Liver (tissue), 3 donors: ENCODE measurements around the gene CPT1B.

Source experiments
- ATF3 ChIP-seq: IDR thresholded peaks from 2 replicates; pipeline ENCODE4 v1.6.1; 2016; ENCODE audit warnings: antibody characterized with exemption
- CTCF ChIP-seq: fragments of 150-350 bp; IDR thresholded peaks from 2 replicates; pipeline ENCODE4 v1.5.1; 2017; ENCODE audit warnings: improper control_type of control experiment, low read depth, low read length; ENCODE audit not compliant: missing input control
- FOXA1 ChIP-seq: IDR thresholded peaks from 2 replicates; pipeline ENCODE4 v1.6.1; 2016; ENCODE audit warnings: antibody characterized with exemption
- HNF4A ChIP-seq, 2 donors: conservative IDR thresholded peaks; 2 replicates each; pipeline ENCODE4 v1.6.1; 2016; ENCODE audit warnings: antibody characterized with exemption in 2 of 2, mild to moderate bottlenecking in 2 of 2
- JUND ChIP-seq, 2 donors: IDR thresholded peaks; 2 replicates each; pipeline ENCODE4 v1.6.1; 2016; ENCODE audit warnings: antibody characterized with exemption in 2 of 2
- MAX ChIP-seq: IDR thresholded peaks from 2 replicates; pipeline ENCODE4 v1.6.1; 2016; ENCODE audit warnings: antibody characterized with exemption
- RAD21 ChIP-seq, 2 donors: IDR thresholded peaks; 2 replicates each; pipeline ENCODE4 v1.6.1; 2016; ENCODE audit warnings: antibody characterized with exemption in 2 of 2, mild to moderate bottlenecking in 2 of 2
- REST ChIP-seq: IDR thresholded peaks from 2 replicates; pipeline ENCODE4 v1.6.1; 2016; ENCODE audit warnings: antibody characterized with exemption, mild to moderate bottlenecking
- SP1 ChIP-seq: IDR thresholded peaks from 2 replicates; pipeline ENCODE4 v1.6.1; 2018; ENCODE audit warnings: antibody characterized with exemption, mild to moderate bottlenecking
- TAF1 ChIP-seq: conservative IDR thresholded peaks from 2 replicates; pipeline ENCODE4 v1.6.1; 2016; ENCODE audit warnings: antibody characterized with exemption, mild to moderate bottlenecking
- YY1 ChIP-seq: IDR thresholded peaks from 2 replicates; pipeline ENCODE4 v1.6.1; 2016; ENCODE audit warnings: antibody characterized with exemption, mild to moderate bottlenecking
- donor health status: healthy.
- donor health status: healthy.

GRCh38 chr22:50532824-50533796, 45.1 kb downstream of the CPT1B start:
- TF ChIP-seq CTCF = no peak
- TF ChIP-seq JUND (IDR thresholded peaks at IDR 0.05) = no peak
- TF ChIP-seq YY1 = no peak
- no peak for TF ChIP-seq TAF1
- TF ChIP-seq SP1 = no peak
- TF ChIP-seq REST = no peak
- TF ChIP-seq FOXA1 = no peak
- TF ChIP-seq MAX = no peak
- no peak for TF ChIP-seq RAD21 (IDR thresholded peaks at IDR 0.05)
- TF ChIP-seq HNF4A (conservative IDR thresholded peaks at IDR 0.05) = no peak
- no peak for TF ChIP-seq ATF3
